ENCODE results near the gene VPS39. TPM values are rescaled to one million over a fixed set of nuclear protein-coding genes. Genes with fewer than 3 reads are reported as not detected.

VPS39 gene
- total and polyA plus RNA-seq, 2 of the 8 experiments (the other 6 are each of a cell fraction or from before 2014, with no cell fraction given) = 34.4 to 36.6 TPM

DNA sequence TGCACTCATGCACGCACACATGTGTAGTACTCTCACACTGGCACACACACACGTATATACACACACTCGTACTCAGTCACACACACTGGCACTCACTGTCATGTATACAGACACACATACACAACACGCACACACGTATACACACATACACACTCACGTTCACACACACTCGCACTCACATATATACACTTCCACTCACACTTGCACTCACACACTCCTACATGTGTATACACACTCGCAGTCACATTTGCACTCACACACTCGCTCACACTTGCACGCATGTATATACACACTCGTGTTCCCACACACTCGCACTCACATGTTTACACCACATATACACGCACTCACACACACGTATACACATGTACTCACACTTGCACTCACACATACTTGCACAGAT, 53.1 kb downstream of the VPS39 start:
- Histone ChIP-seq H3K14ac (ENCODE audit: insufficient read length) (no peak overlapping the region), H2BK15ac (ENCODE audit: low read length) (peak overlapping the region; percentile 95; the same call in 1 of the 2 replicates), H4K20me1 (replicated peaks in 1 of 2; ENCODE audit: control insufficient read depth in 1 of 2, insufficient read depth in 2 of 2, low read length in 2 of 2) (peaks cover 0 to 6% of the 10 kb centered on the region in 2 experiments), H3K4ac (replicated peaks; ENCODE audit: insufficient read length, low read depth, low read length) (peak overlapping the region; percentile 59), H3K9ac (replicated peaks in 1 of 4; ENCODE audit: extremely low read depth in 1 of 4, low read depth in 3 of 4, low read length in 3 of 4) (peak overlapping the region in 1 of 4 experiments; percentile 27; a peak in 1 of 7 replicates), H3K56ac (replicated peaks; ENCODE audit: insufficient read length, low read depth, low read length) (no peak overlapping the region), H3K79me1 (ENCODE audit: low read depth, low read length) (no peaks in the 10 kb centered on the region), H3K4me2 (ENCODE audit: insufficient read depth in 1 of 2, low read depth in 2 of 2, low read length in 2 of 2) (no peak overlapping the region), H2BK120ac (replicated peaks; ENCODE audit: low read depth, low read length) (no peak overlapping the region), H3K23me2 (ENCODE audit: low read depth, low read length) (no peaks in the 10 kb centered on the region), H3K36me3 (ENCODE audit: control insufficient read depth in 2 of 4, insufficient read depth in 4 of 4, low read length in 3 of 4) (peaks cover 0 to 4% (median 1%) of the 10 kb centered on the region in 4 experiments; a peak in 2 of 8 replicates), H2AFZ (ENCODE audit: low read length) (peak overlapping the region; percentile 37; the same call in 1 of the 2 replicates), H3K27me3 (replicated peaks in 1 of 4; ENCODE audit: control insufficient read depth in 3 of 4, extremely low read depth in 1 of 4, insufficient read depth in 3 of 4, low read length in 3 of 4) (no peaks in the 10 kb centered on the region), H3K4me1 (replicated peaks in 1 of 4; ENCODE audit: control insufficient read depth in 3 of 4, insufficient read depth in 4 of 4, low read length in 3 of 4) (peaks cover 0 to 3% (median 0%) of the 10 kb centered on the region in 4 experiments; a peak in 1 of 7 replicates), H3K9me3 (ENCODE audit: insufficient read depth in 2 of 2, low read depth in 1 of 2, low read length in 1 of 2) (no peaks in the 10 kb centered on the region), H4K8ac (ENCODE audit: extremely low read depth, insufficient read depth, low read length) (peak overlapping the region; percentile 72; the same call in 1 of the 2 replicates), H3K23ac (ENCODE audit: insufficient read length) (no peak overlapping the region), H3K27ac (ENCODE audit: low read depth, low read length) (no peak overlapping the region), H3K4me3 (ENCODE audit: extremely low read depth in 1 of 4, insufficient read depth in 2 of 4, low read depth in 3 of 4, low read length in 4 of 4) (no peak overlapping the region), H2BK20ac (ENCODE audit: low read length) (0 out of 2 replicates have a peak overlapping the region, but pooled peaks have one; percentile 86), H3K18ac (ENCODE audit: extremely low read depth, low read length) (no peak overlapping the region; the same call in 1 of the 2 replicates), H4K5ac (ENCODE audit: insufficient read length, low read depth, low read length) (no peak overlapping the region), H2AK5ac (ENCODE audit: low read depth, low read length) (peak overlapping the region; percentile 95), H4K91ac (replicated peaks; ENCODE audit: insufficient read length, low read length) (peak overlapping the region; percentile 47), H2BK5ac (ENCODE audit: low read depth, low read length) (peak overlapping the region; percentile 75), H3K79me2 (ENCODE audit: control insufficient read depth in 1 of 2, insufficient read depth in 2 of 2, low read length in 2 of 2) (no peaks in the 10 kb centered on the region), H2BK12ac (ENCODE audit: low read depth, low read length) (peak overlapping the region; percentile 68; the same call in 1 of the 2 replicates)
- ChIA-PET CTCF (ENCODE audit: partially characterized antibody) (interaction anchor here (1.6 to 2.5 kb wide), 7 partner anchors 9 to 98 kb away, joined by 3 to 12 read pairs (median 6); no protein-coding TSS in a partner anchor), POLR2A (ENCODE audit: partially characterized antibody) (no interaction called here)
- WGBS, 2 experiments (ENCODE audit: extremely low coverage in 1 of 2, insufficient coverage in 1 of 2, insufficient read length in 1 of 2, insufficient replicate concordance in 2 of 2, low coverage in 1 of 2, low lambda C conversion rate in 2 of 2, missing lambda C conversion rate in 1 of 2) = 93 to 100% methylated on average over 6 to 14 of the region's 14 CpGs
- DNase-seq (ENCODE audit: low read depth in 1 of 2, low spot score in 2 of 2) (no peak), FAIRE-seq (no peak)
- TF ChIP-seq, protein P1, sequence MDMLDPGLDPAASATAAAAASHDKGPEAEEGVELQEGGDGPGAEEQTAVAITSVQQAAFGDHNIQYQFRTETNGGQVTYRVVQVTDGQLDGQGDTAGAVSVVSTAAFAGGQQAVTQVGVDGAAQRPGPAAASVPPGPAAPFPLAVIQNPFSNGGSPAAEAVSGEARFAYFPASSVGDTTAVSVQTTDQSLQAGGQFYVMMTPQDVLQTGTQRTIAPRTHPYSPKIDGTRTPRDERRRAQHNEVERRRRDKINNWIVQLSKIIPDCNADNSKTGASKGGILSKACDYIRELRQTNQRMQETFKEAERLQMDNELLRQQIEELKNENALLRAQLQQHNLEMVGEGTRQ (IDR thresholded peaks at IDR 0.05; ENCODE audit: low read length) = no peak
- TF ChIP-seq SIRT6 (IDR thresholded peaks at IDR 0.05; ENCODE audit: low read length) (no peak), ASH2L (IDR thresholded peaks at IDR 0.05; ENCODE audit: low read length) (no peak), RBBP5 (IDR thresholded peaks at IDR 0.05; ENCODE audit: borderline replicate concordance, low read depth, low read length) (no peak), BRCA1 (IDR thresholded peaks at IDR 0.05; ENCODE audit: low read depth, low read length) (no peak), EP300 (IDR thresholded peaks at IDR 0.05; ENCODE audit: borderline replicate concordance in 1 of 2, low read depth in 2 of 2, low read length in 2 of 2) (no peak), BACH1 (IDR thresholded peaks at IDR 0.05; ENCODE audit: low read length) (no peak), YY1 (IDR thresholded peaks at IDR 0.05; ENCODE audit: low read depth, low read length) (no peak), HDAC6 (IDR thresholded peaks at IDR 0.05; ENCODE audit: low read depth, low read length) (no peak), CEBPB (IDR thresholded peaks at IDR 0.05; ENCODE audit: low read depth, low read length) (no peak), SAP30 (IDR thresholded peaks at IDR 0.05; ENCODE audit: insufficient read depth, insufficient replicate concordance, low read length) (no peak), CREB1 (IDR thresholded peaks at IDR 0.05) (no peak)
- TF ChIP-seq, protein P2, sequence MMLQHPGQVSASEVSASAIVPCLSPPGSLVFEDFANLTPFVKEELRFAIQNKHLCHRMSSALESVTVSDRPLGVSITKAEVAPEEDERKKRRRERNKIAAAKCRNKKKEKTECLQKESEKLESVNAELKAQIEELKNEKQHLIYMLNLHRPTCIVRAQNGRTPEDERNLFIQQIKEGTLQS (IDR thresholded peaks at IDR 0.05; ENCODE audit: insufficient read depth, low read depth, low read length) = no peak
